T-cell (primary cell): ENCODE results near the gene BABAM2. TPM values are rescaled to one million over a fixed set of nuclear protein-coding genes. Genes with fewer than 3 reads are reported as not detected.

Experiments
- ATAC-seq, 4 experiments: fragments of 200-7000 bp in 3 of 4; fragments of 150-1000 bp in 1 of 4; cut with Tn5 transposase; replicated peaks in 1 of 4; 1 replicate in 3 of 4; 2 replicates in 1 of 4; pipeline ENCODE4 v1.10.0; 2021; ENCODE audit warnings: moderate library complexity in 3 of 4, mild to moderate bottlenecking in 2 of 4, moderate number of reproducible peaks in 1 of 4
- CTCF ChIA-PET, 2 donors: fragments of 300-600 bp; sonication (Branson Sonifier 250); formaldehyde crosslinking; loops; one replicate each; lab custom pipeline; 2022; ENCODE audit warnings: antibody characterized with exemption in 2 of 2; lab: Charles Lee
- POLR2A ChIA-PET, 2 donors: fragments of 300-600 bp; sonication (Branson Sonifier 250); formaldehyde crosslinking; loops; one replicate each; lab custom pipeline; 2022; ENCODE audit warnings: antibody characterized with exemption in 2 of 2; lab: Charles Lee
- DNase-seq, 35 experiments: peaks; one replicate each; pipeline versions ENCODE4 v3.0.0 to v3.0.0-alpha.2; 2013 to 2023
- H3K27ac ChIP-seq: one replicate; pipeline ENCODE4 v1.5.1; 2013; ENCODE audit warnings: low read length
- H3K27me3 ChIP-seq, 2 experiments: replicated peaks in 1 of 2; 1 replicate in 1 of 2; 2 replicates in 1 of 2; pipeline versions ENCODE4 v1.6.1 to v1.7.0; 2013; ENCODE audit warnings: low read length in 1 of 2, mixed read lengths in 1 of 2; ENCODE audit not compliant: control insufficient read depth in 2 of 2, insufficient read depth in 2 of 2; ENCODE audit errors: extremely low read depth in 1 of 2
- H3K36me3 ChIP-seq, 2 donors: 1 replicate in 1 of 2; 2 replicates in 1 of 2; pipeline versions ENCODE4 v1.6.1 to v1.7.0; 2013; ENCODE audit warnings: low read length in 1 of 2; ENCODE audit not compliant: control insufficient read depth in 2 of 2, insufficient read depth in 1 of 2; ENCODE audit errors: extremely low read depth in 1 of 2
- H3K4me1 ChIP-seq, 2 experiments: 1 replicate in 1 of 2; 2 replicates in 1 of 2; pipeline versions ENCODE4 v1.6.1 to v1.7.0; 2013; ENCODE audit warnings: low read length in 2 of 2, mixed read lengths in 1 of 2; ENCODE audit not compliant: insufficient read depth in 2 of 2, control insufficient read depth in 1 of 2; ENCODE audit errors: extremely low read depth in 1 of 2
- H3K4me3 ChIP-seq, 2 donors: 1 replicate in 1 of 2; 2 replicates in 1 of 2; pipeline versions ENCODE4 v1.5.1 to v1.7.0; 2013; ENCODE audit warnings: mild to moderate bottlenecking in 2 of 2, low read length in 1 of 2, moderate library complexity in 1 of 2; ENCODE audit not compliant: control insufficient read depth in 1 of 2; ENCODE audit errors: extremely low read depth in 1 of 2
- H3K9me3 ChIP-seq: 2 replicates; pipeline ENCODE4 v1.7.0; 2013
- H3K27ac Mint-ChIP-seq, 2 donors: one replicate each; pipeline ENCODE4 v1.8.0; 2020 to 2021; ENCODE audit warnings: mild to moderate bottlenecking in 2 of 2, mixed read lengths in 2 of 2
- H3K27me3 Mint-ChIP-seq, 2 donors: one replicate each; pipeline ENCODE4 v1.8.0; 2021 to 2022; ENCODE audit warnings: mixed read lengths in 2 of 2
- H3K36me3 Mint-ChIP-seq: one replicate; pipeline ENCODE4 v1.8.0; 2021; ENCODE audit warnings: mixed read lengths
- H3K4me1 Mint-ChIP-seq, 3 donors: one replicate each; pipeline ENCODE4 v1.8.0; 2020 to 2022; ENCODE audit warnings: mixed read lengths in 3 of 3, mild to moderate bottlenecking in 1 of 3
- H3K4me3 Mint-ChIP-seq, 3 donors: one replicate each; pipeline ENCODE4 v1.8.0; 2020 to 2022; ENCODE audit warnings: mild to moderate bottlenecking in 3 of 3, mixed read lengths in 3 of 3, moderate library complexity in 3 of 3
- H3K9me3 Mint-ChIP-seq, 3 donors: one replicate each; pipeline ENCODE4 v1.8.0; 2020 to 2022; ENCODE audit warnings: mixed read lengths in 3 of 3
- WGBS: methylation state at CpG from one replicate; pipeline ENCODE4 v1.1.5; 2013; ENCODE audit warnings: missing lambda C conversion rate; ENCODE audit not compliant: insufficient coverage; 5-methylcytosine and 5-hydroxymethylcytosine counted together
- total RNA-seq, 35 experiments: library from RNA in 6 of 35; stranded (reverse) in 6 of 35; fragments of 120-200 nt in 1 of 35; gene quantifications; one replicate each; pipeline versions ENCODE4 v1.2.1 to v1.2.4 and lab custom pipeline; 2013 to 2026

BABAM2 gene
- total RNA-seq, 5 donors from 2014 or later (not counting 1 experiment from before 2014, with no cell fraction given) = 28.4 to 45.2 (median 37.4) TPM

- H3K4me3 Mint-ChIP-seq = no peak overlapping the region
- no peak overlapping the region for H3K27ac Mint-ChIP-seq
- no peaks in the 10 kb centered on the region for H3K4me1 Mint-ChIP-seq
- POLR2A ChIA-PET = interaction anchor here in 1 of 2 donors (0.7 kb wide), 1 partner anchor 47 kb away, joined by 5 read pairs; no protein-coding TSS in a partner anchor
- Histone ChIP-seq H3K27ac (no peak overlapping the region), H3K4me1 (no peaks in the 10 kb centered on the region), H3K9me3 (no peaks in the 10 kb centered on the region), H3K36me3 (peaks cover 0 to 2% of the 10 kb centered on the region in 2 donors), H3K4me3 (no peak overlapping the region), H3K27me3 (no peaks in the 10 kb centered on the region)
- WGBS = 100% methylated on average over 2 of the region's 5 CpGs
- peaks cover 21% of the 10 kb centered on the region for H3K36me3 Mint-ChIP-seq
- DNase-seq = no peak
- H3K27me3 Mint-ChIP-seq = no peaks in the 10 kb centered on the region
- ATAC-seq = no peak
- no peaks in the 10 kb centered on the region for H3K9me3 Mint-ChIP-seq
- CTCF ChIA-PET = no interaction called here
Measured at GRCh38 chr2:28288620-28289019, 398.1 kb downstream of the BABAM2 start.

- peaks cover 15% of the 10 kb centered on the region for H3K36me3 Mint-ChIP-seq
- no peaks in the 10 kb centered on the region for H3K27me3 Mint-ChIP-seq
- ATAC-seq (no peak), DNase-seq (no peak)
- ChIA-PET CTCF (no interaction called here), POLR2A (no interaction called here)
- H3K4me3 Mint-ChIP-seq = no peak overlapping the region
- no peaks in the 10 kb centered on the region for H3K4me1 Mint-ChIP-seq
- 89% methylated on average over 2 of the region's 9 CpGs for WGBS
- H3K27ac Mint-ChIP-seq = no peak overlapping the region
- H3K9me3 ChIP-seq = no peaks in the 10 kb centered on the region
- H3K36me3 ChIP-seq = peaks cover 0 to 2% of the 10 kb centered on the region in 2 donors
- no peaks in the 10 kb centered on the region for H3K4me1 ChIP-seq
- H3K4me3 ChIP-seq = no peak overlapping the region
- H3K27me3 ChIP-seq = no peaks in the 10 kb centered on the region
- H3K9me3 Mint-ChIP-seq = no peaks in the 10 kb centered on the region
- H3K27ac ChIP-seq = no peak overlapping the region
Measured at GRCh38 chr2:28291811-28292440, 401.4 kb downstream of the BABAM2 start.

- DNase-seq (no peak), ATAC-seq (no peak)
- no CpG with 5 or more reads among the region's 2 CpGs for WGBS
- no peaks in the 10 kb centered on the region for H3K4me1 ChIP-seq
- H3K4me3 Mint-ChIP-seq = no peak overlapping the region
- CTCF ChIA-PET = no interaction called here
- no peaks in the 10 kb centered on the region for H3K27me3 Mint-ChIP-seq
- no peak overlapping the region for H3K27ac Mint-ChIP-seq
- peaks cover 12% of the 10 kb centered on the region for H3K36me3 Mint-ChIP-seq
- no peak overlapping the region for H3K4me3 ChIP-seq
- H3K36me3 ChIP-seq = peaks cover 0 to 2% of the 10 kb centered on the region in 2 donors
- POLR2A ChIA-PET = no interaction called here
- H3K4me1 Mint-ChIP-seq = no peaks in the 10 kb centered on the region
- no peaks in the 10 kb centered on the region for H3K27me3 ChIP-seq
- no peaks in the 10 kb centered on the region for H3K9me3 ChIP-seq
- no peak overlapping the region for H3K27ac ChIP-seq
- no peaks in the 10 kb centered on the region for H3K9me3 Mint-ChIP-seq
Measured at GRCh38 chr2:28292491-28292890, 402.0 kb downstream of the BABAM2 start.

- DNase-seq = no peak
- H3K27ac Mint-ChIP-seq = no peak overlapping the region
- no peak for ATAC-seq
- H3K4me3 Mint-ChIP-seq = no peak overlapping the region
- Histone ChIP-seq H3K9me3 (no peaks in the 10 kb centered on the region), H3K27ac (no peak overlapping the region), H3K4me1 (no peaks in the 10 kb centered on the region), H3K27me3 (no peaks in the 10 kb centered on the region), H3K4me3 (no peak overlapping the region), H3K36me3 (no peaks in the 10 kb centered on the region)
- H3K9me3 Mint-ChIP-seq = no peaks in the 10 kb centered on the region
- WGBS = 75% methylated on average over 1 of the region's 5 CpGs
- H3K27me3 Mint-ChIP-seq = no peaks in the 10 kb centered on the region
- ChIA-PET CTCF (no interaction called here), POLR2A (no interaction called here)
- H3K36me3 Mint-ChIP-seq = peaks cover 18% of the 10 kb centered on the region
- H3K4me1 Mint-ChIP-seq = no peaks in the 10 kb centered on the region
Measured at GRCh38 chr2:28293416-28293815, 402.9 kb downstream of the BABAM2 start.

- no CpG with 5 or more reads among the region's 1 CpG for WGBS
- no peaks in the 10 kb centered on the region for H3K27me3 ChIP-seq
- H3K9me3 Mint-ChIP-seq = no peaks in the 10 kb centered on the region
- no peak overlapping the region for H3K4me3 ChIP-seq
- H3K4me1 ChIP-seq = no peaks in the 10 kb centered on the region
- no peaks in the 10 kb centered on the region for H3K9me3 ChIP-seq
- peaks cover 20% of the 10 kb centered on the region for H3K36me3 Mint-ChIP-seq
- ChIA-PET POLR2A (no interaction called here), CTCF (no interaction called here)
- H3K4me1 Mint-ChIP-seq = no peaks in the 10 kb centered on the region
- no peak overlapping the region for H3K4me3 Mint-ChIP-seq
- H3K27me3 Mint-ChIP-seq = no peaks in the 10 kb centered on the region
- no peak overlapping the region for H3K27ac Mint-ChIP-seq
- no peak overlapping the region for H3K27ac ChIP-seq
- no peak for DNase-seq
- no peak for ATAC-seq
- H3K36me3 ChIP-seq = no peaks in the 10 kb centered on the region
Measured at GRCh38 chr2:28294451-28294850, 403.9 kb downstream of the BABAM2 start.

GRCh38 chr2:28296243-28296642, 405.7 kb downstream of the BABAM2 start:
- CTCF ChIA-PET = no interaction called here
- H3K27ac Mint-ChIP-seq = no peak overlapping the region
- peaks cover 0 to 4% of the 10 kb centered on the region in 2 donors for H3K36me3 ChIP-seq
- H3K4me3 Mint-ChIP-seq = no peak overlapping the region
- no peak overlapping the region for H3K27ac ChIP-seq
- no peaks in the 10 kb centered on the region for H3K4me1 ChIP-seq
- WGBS = 38% methylated on average over 2 of the region's 7 CpGs
- H3K27me3 ChIP-seq = no peaks in the 10 kb centered on the region
- no peaks in the 10 kb centered on the region for H3K9me3 Mint-ChIP-seq
- POLR2A ChIA-PET = no interaction called here
- no peaks in the 10 kb centered on the region for H3K9me3 ChIP-seq
- H3K36me3 Mint-ChIP-seq = peaks cover 29% of the 10 kb centered on the region
- ATAC-seq (no peak), DNase-seq (no peak)
- no peak overlapping the region for H3K4me3 ChIP-seq
- no peaks in the 10 kb centered on the region for H3K27me3 Mint-ChIP-seq
- no peaks in the 10 kb centered on the region for H3K4me1 Mint-ChIP-seq
